Smooth muscle cell (in vitro differentiated cells): ENCODE results near the gene CTU2. TPM values are rescaled to one million over a fixed set of nuclear protein-coding genes. Genes with fewer than 3 reads are reported as not detected.

Source experiments
- DNase-seq: peaks from one replicate; lab custom pipeline; 2025; ENCODE audit not compliant: unreplicated experiment; lab: John Stamatoyannopoulos, UW
- H2AFZ ChIP-seq: fragments of 200-600 bp; sonication (generic); 2 replicates; pipeline ENCODE4 v1.6.0; 2016; ENCODE audit warnings: antibody characterized with exemption, low read depth, mild to moderate bottlenecking
- H3F3A ChIP-seq: fragments of 200-600 bp; sonication (generic); 2 replicates; pipeline ENCODE4 v1.6.0; 2017; ENCODE audit warnings: antibody characterized with exemption, low read depth
- H3K27ac ChIP-seq: fragments of 200-600 bp; sonication (generic); 2 replicates; pipeline ENCODE4 v1.5.1; 2016; ENCODE audit warnings: low read depth, mild to moderate bottlenecking
- H3K27me3 ChIP-seq: fragments of 200-600 bp; sonication (generic); 2 replicates; pipeline ENCODE4 v1.6.1; 2016; ENCODE audit warnings: low read depth, mild to moderate bottlenecking
- H3K36me3 ChIP-seq: fragments of 200-600 bp; sonication (generic); 2 replicates; pipeline ENCODE4 v1.5.1; 2016; ENCODE audit warnings: low read depth
- H3K4me1 ChIP-seq: fragments of 200-600 bp; sonication (generic); 2 replicates; pipeline ENCODE4 v1.5.1; 2016; ENCODE audit warnings: low read depth
- H3K4me2 ChIP-seq: fragments of 200-600 bp; sonication (generic); 2 replicates; pipeline ENCODE4 v1.6.0; 2016; ENCODE audit warnings: mild to moderate bottlenecking
- H3K4me3 ChIP-seq: fragments of 200-600 bp; sonication (generic); 2 replicates; pipeline ENCODE4 v1.5.1; 2016; ENCODE audit warnings: mild to moderate bottlenecking
- H3K79me2 ChIP-seq: fragments of 200-600 bp; sonication (generic); 2 replicates; pipeline ENCODE4 v1.6.0; 2016; ENCODE audit warnings: low read depth, mild to moderate bottlenecking
- H3K9ac ChIP-seq: fragments of 200-600 bp; sonication (generic); 2 replicates; pipeline ENCODE4 v1.6.0; 2016; ENCODE audit warnings: low read depth
- H3K9me3 ChIP-seq: fragments of 200-600 bp; sonication (generic); replicated peaks from 2 replicates; pipeline ENCODE4 v1.5.1; 2016; ENCODE audit warnings: low read depth
- H4K20me1 ChIP-seq: fragments of 200-600 bp; sonication (generic); 2 replicates; pipeline ENCODE4 v1.6.0; 2016; ENCODE audit warnings: low read depth
- CTCF ChIP-seq: fragments of 200-600 bp; sonication (generic); IDR thresholded peaks from 2 replicates; pipeline ENCODE4 v1.5.1; 2017; ENCODE audit warnings: borderline replicate concordance, mild to moderate bottlenecking, antibody characterized with exemption; ENCODE audit not compliant: insufficient read depth, poor library complexity, severe bottlenecking
- WGBS: methylation state at CpG from one replicate; pipeline ENCODE4 v1.1.7; 2016; ENCODE audit warnings: low lambda C conversion rate; 5-methylcytosine and 5-hydroxymethylcytosine counted together
- polyA plus RNA-seq: library from polyadenylated mRNA; unstranded; fragments of >200 nt; fragmentation: Nextera tagmentation; extraction: Ambion mirVana; gene quantifications from 2 replicates; pipeline ENCODE4 v1.2.1, GENCODE V29; 2016
- total RNA-seq: library from RNA; depleted of rRNA; stranded (reverse); fragments of >200 nt; gene quantifications from 2 replicates; pipeline ENCODE4 v1.2.3, GENCODE V29; 2014

Gene CTU2
- total and polyA plus RNA-seq, 2 experiments from 2014 or later: 5.8 to 21.3 TPM

- Histone ChIP-seq H3K27me3 (no peaks in the 10 kb centered on the region), H3F3A (no peaks in the 10 kb centered on the region), H4K20me1 (peaks cover 11% of the 10 kb centered on the region), H3K4me3 (no peak overlapping the region), H3K27ac (no peak overlapping the region), H3K4me1 (no peaks in the 10 kb centered on the region), H3K9ac (no peak overlapping the region), H3K79me2 (no peaks in the 10 kb centered on the region), H2AFZ (no peak overlapping the region), H3K4me2 (no peak overlapping the region), H3K36me3 (no peaks in the 10 kb centered on the region), H3K9me3 (no peaks in the 10 kb centered on the region)
- no peak for DNase-seq
- TF ChIP-seq CTCF: no peak
- 91% methylated on average over 20 of the region's 20 CpGs for WGBS
Measured at GRCh38 chr16:88727871-88728270, 21.6 kb downstream of the CTU2 start.

- no peak overlapping the region for H3K9ac ChIP-seq
- 89% methylated on average over 34 of the region's 34 CpGs for WGBS
Measured at GRCh38 chr16:88730632-88731607, 24.6 kb downstream of the CTU2 start.

GRCh38 chr16:88731699-88732098, 25.4 kb downstream of the CTU2 start:
- peaks cover 14% of the 10 kb centered on the region for H4K20me1 ChIP-seq
- H3F3A ChIP-seq: no peaks in the 10 kb centered on the region
- no peaks in the 10 kb centered on the region for H3K27me3 ChIP-seq
- WGBS: 93% methylated on average over 15 of the region's 15 CpGs
- H3K9me3 ChIP-seq: no peaks in the 10 kb centered on the region
- H3K36me3 ChIP-seq: no peaks in the 10 kb centered on the region
- no peak overlapping the region for H3K4me3 ChIP-seq
- H3K4me2 ChIP-seq: no peak overlapping the region
- DNase-seq: no peak
- no peak overlapping the region for H3K27ac ChIP-seq
- no peak overlapping the region for H3K9ac ChIP-seq
- no peak for TF ChIP-seq CTCF
- no peaks in the 10 kb centered on the region for H3K4me1 ChIP-seq
- H3K79me2 ChIP-seq: no peaks in the 10 kb centered on the region
- no peak overlapping the region for H2AFZ ChIP-seq

More at GRCh38 chr16:88730632-88731607, 24.6 kb downstream of the CTU2 start:
- Histone ChIP-seq H3K9me3 (no peaks in the 10 kb centered on the region), H3K4me3 (no peak overlapping the region), H4K20me1 (peaks cover 11% of the 10 kb centered on the region), H3K36me3 (no peaks in the 10 kb centered on the region), H3K4me1 (no peaks in the 10 kb centered on the region), H3K4me2 (no peak overlapping the region), H3K27me3 (no peaks in the 10 kb centered on the region), H3F3A (no peaks in the 10 kb centered on the region), H3K27ac (no peak overlapping the region), H3K79me2 (no peaks in the 10 kb centered on the region), H2AFZ (no peak overlapping the region)
- DNase-seq: no peak
- no peak for TF ChIP-seq CTCF
